Activated T-helper 1 cell treated with anti-CD3 and anti-CD28 coated beads, Interleukin-2, amount 50 U/mL, for 16 hours (primary cell): ENCODE data around the gene LYRM4.

Experiments used
- DNase-seq, 2 donors: peaks; one replicate each; pipeline ENCODE4 v3.0.0-alpha.2; 2020; ENCODE audit warnings: low read depth in 1 of 2, low spot score in 1 of 2

The LYRM4 gene

DNA sequence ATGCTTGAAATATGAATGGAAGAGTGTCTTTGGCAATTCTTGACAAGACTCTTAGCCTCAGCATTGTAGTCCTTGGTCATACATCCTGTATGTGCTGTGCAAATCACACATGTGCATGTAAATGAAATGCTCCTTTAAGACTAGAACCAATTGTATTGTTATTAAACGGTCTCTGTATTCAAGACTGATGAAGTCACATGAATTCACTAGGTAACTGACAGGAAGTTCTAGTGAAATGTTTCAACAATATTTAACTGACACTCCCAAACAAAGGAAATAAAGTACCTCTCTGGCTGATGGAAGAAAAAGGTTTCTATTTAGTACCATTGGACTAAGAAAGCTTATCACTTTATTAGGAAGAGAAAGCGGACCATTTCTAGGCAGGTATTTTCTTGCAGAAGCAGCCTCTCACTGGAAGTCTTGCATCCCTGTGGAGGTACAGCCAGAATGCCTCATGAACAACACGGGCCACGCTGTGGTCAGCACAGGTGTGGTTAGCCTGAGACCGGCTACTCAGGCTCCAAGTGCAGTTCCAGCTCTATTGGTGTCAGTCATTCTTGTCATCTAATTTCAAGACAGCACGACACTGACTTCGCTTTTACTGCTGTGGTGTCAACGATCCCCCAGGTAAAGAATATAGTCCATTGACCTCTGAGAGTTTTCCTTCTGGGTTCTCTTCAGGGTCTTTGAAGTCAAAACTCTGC lies 158.3 kb downstream of the LYRM4 start:
- DNase-seq = no peak

DNA sequence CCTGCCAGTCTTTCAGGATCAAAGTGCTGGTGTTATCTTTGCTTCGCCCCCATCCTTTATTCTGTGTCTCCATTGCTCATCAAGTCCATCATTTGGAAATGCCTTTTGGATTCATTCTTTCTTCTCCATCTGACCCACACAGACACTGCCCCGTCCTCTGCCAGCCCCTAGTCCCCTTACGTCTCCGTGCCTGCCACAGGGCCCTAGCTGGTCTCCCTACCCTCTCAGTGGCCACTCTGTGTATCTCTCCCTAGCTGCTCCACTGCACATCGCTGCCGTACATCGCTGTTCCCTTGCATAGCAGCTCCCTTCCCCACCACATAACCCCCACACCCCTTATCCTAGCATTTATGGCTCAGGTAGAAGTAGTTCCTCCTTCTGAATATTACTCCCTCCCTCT lies 159.9 kb downstream of the LYRM4 start:
- no peak for DNase-seq

DNA sequence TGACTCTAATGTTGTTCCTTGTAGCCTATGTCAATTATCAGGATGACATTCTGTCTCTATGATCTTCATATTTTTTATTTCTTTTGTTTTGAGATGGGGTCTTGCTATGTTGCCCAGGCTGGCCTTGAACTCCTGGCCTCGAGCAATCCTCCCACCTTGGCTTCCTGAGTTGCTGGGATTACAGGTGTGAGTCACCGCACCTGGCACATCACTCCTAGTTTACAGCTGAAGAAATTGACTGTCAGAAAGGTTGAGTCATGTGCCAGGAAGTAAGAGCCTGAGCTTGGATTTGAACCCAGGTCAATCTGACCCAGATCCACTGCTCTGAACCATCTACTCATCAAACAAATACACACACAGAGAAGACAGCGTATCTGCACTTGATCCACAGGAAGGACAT lies 161.2 kb downstream of the LYRM4 start:
- no peak for DNase-seq

DNA sequence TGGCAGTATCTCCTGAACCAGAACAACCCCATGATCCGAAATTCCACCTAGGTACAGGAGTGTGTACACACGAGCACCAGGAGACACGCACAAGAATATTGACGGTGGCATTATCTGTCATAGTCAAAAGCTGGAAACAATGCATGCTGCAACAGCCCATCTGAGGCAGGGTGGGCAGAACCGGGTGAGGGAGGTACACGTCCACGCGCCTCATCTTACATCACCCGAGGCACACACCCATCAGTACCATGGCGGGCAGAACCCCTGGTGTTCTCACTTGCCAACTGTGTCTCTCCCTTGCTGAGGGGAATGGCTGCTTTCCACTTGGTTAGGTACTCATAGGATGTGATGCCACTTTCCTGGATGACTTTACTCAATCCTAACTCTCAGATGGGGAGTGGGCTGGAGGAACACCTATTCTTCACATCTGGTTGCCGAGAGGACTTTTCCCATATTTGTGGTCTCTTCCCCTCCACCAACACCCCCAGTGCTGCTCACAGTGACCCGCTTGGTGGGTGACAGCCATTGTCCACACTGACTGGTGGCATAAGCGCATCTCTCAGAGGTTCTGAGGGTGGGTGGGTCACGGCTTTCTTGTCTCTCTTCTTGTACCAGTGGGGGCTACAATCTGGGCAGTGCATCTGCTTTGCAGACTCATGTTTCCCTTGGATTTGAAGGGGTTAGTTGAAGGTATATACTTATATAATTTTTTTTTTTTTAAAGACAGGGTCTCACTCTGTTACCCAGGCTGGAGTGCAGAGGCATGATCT lies 162.1 kb downstream of the LYRM4 start:
- no peak for DNase-seq

DNA sequence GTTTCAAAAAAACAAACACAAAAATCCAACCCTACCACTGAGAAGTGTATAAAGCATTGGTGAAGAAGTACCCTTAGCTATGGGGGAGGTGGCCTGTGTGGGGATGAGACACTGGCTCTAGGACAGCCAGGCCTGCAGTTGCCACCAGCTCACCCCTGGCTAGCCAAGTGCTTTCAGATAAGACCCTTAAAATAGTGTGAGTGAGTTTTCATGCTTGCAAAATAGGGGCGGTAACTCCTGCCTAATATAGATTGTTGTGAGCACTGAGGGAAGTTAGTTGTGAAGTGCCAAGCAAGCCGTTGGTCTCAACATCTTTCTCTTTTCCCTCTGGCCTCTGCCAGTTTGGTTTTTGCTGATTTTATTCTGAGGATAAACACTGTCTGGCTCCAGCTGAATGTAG lies 164.3 kb downstream of the LYRM4 start:
- no peak for DNase-seq

DNA sequence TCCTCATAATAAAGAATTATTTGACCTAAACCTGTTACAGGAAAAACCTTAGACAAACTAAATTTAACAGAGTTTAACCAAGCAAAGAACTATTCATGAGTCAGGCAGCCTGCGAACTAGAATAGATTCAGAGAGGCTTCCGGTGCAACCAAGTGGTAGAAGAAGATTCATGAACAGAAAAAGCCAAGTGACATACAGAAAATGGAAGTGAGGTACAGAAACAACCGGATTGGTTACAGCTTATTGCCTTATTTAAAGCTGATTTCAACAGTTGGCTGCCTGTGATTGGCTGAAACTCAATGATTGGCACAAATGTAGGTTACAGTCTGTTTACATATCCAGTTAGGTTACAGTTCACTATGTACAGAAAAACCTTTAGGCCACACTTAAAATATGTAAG lies 165.5 kb downstream of the LYRM4 start:
- no peak for DNase-seq

DNA sequence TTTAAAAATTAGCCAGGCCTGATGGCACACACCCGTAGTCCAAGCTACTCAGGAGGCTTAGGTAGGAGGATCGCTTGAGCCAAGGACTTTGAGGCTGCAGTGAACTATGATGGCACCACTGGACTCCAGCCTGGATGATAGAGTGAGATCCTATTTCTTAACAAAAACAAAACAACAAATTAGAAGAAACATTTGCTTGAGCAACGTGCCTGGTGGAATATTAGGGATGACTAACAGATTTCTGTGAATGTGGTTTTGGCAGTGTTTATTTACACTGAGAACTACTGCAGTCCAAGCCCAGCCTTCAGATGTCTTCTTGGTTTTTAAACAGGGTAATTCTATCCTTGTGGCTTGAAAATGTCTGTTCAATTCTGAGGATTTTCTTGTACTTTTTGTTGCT lies 166.4 kb downstream of the LYRM4 start:
- DNase-seq = no peak

DNA sequence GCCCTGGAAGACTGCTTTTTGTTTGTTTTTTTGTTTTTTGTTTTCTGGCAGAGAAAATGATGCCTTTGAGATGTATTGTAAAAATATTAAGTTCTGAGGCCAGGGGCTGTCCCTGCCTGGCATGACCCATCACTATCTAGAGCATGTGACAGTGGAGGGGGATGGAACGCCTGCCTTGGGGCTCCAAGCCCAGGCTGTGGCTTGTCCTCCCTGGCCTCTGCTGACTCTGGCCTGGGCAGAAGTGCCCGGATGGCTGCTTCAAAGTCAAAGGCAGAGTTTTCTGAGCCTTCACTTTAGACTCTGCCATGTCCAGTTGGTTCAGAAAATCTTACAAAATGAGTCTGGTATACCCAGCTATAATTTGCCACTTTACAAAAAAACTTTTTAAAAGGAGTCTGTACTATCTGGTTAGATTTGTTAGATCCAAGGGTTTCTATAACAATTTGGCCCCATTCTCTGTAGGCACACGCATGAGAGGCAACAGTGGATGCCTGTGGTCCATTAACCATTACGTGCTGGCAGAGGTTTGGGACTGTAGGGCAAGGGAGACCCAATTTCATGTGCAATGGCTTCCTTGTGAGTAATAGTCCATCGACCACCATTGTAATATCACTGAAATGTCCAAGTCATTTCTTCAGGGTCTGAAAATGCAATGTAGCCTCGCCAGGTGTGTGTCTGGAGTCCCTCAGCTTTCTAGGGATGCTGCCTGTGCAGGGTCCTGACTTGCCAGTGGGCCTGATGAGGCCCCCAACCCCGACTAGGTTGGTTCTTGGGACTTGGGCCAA lies 167.3 kb downstream of the LYRM4 start:
- no peak for DNase-seq

DNA sequence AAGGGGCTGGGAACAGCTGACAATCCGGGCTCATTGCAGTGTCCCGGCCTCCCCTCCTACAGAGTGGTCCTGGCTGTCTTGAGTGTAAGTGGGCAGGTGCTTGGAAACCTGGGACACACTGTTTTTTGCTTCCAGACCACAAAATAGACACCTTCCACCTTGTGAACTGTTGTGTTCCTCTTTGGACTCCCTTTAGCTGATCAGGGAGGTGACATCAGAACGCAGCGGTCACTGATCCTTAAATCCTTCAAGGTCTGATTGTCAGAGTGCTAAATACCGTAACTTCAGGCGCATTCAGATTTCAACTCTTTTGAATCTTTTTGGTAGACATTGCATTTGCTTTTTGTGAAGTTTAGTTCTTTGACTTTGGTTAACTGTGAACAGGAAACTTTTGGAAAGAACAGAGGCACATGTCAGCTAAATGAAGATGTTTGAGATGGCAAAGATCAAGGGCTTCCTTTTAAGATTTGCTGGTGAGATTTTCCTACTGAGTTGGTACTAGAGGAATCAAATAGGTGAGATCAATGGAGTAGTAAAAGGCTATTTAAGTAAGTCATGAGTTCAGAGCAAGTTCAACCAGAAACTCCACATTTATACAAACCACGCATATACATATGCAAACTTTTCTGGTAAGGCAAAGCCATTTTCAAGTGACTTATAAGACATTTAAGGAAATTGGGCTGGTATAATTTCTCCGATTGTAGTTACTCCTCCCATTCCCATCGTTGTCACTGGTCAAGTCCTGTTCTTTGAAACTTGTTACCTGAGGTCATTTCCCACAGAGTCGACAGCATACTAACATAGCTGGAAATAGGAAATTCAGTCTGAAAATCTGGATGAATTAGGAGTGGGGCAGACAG lies 169.3 kb downstream of the LYRM4 start:
- no peak for DNase-seq

DNA sequence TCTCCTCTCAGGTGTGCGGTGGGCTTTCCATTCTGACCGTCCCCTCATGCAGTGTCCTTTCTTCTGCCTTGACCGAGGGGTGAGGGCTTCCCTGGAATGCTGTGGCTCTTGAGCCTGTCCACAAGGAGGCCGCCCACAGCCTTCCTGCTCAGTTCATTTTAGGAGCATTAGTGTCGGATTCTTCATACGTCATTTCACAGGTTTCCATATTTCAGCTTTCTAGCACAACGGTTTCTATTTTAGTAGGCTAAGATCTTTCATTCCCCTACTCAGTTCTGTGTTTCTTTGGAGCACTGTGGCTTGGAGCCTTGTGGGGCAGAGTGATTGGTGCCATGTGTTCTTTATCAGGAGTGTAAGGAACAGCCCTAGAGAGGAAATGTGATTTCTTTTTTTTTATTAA lies 170.1 kb downstream of the LYRM4 start:
- no peak for DNase-seq

DNA sequence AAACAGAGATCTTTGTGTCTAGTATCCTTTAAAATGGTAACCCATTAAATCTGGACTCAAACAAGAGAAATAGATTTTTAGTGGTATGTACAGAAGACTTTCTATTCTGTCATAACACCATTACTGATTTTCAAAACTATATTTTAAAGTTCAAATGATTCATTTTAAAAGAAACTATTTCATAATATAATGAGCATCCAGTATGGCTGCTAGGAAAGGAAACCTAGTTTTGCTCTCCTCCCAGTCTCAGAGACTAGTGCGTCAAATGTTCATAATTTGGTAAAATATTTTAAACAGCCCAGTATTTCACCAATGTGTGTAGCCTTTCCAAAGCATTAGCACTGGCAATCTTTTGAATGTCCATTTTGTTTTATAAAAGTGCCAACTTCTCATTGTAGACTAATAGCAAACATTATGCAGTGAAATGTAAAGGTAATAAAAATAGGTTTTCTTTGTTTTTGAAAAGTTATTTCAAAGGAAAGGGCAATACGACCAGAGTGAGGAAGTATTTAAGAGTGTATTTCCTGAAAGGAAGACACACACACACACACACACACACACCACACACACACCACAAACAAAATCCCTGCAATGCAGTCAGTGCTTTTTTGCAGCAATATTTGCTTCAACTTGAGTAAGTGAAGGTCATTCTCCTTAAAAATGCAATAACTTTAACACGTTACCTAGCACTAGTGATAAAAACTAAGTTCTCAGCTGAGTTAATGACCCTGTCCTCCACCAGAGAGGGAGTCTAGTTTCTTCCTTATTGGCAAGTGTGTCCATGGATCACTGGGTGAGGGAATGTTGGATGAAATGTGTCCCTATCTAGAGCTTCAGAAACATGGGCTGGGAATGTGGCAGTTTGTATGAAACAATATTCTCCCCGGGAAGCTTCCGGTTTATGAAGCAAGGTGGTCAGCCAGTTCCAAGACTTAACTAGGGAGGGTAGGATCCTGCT lies 171.0 kb downstream of the LYRM4 start:
- no peak for DNase-seq

DNA sequence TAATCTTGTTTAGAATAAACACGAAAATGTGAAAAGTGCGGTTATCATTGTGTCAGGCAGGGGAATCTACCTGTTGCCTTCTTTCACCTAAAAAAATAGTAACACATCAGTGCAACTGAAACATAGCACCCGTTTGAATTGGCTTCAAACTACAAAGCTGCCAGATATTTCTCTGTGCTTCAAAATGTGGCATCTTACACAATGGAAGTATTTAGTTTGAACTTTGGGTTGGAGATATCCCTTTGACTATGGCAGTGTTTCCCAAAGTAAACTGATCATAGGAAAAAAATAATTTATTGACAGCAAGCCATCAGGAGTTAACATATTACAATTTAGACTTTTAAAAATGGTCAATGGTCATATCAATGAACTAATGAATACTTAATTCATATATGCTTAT lies 172.0 kb downstream of the LYRM4 start:
- no peak for DNase-seq

DNA sequence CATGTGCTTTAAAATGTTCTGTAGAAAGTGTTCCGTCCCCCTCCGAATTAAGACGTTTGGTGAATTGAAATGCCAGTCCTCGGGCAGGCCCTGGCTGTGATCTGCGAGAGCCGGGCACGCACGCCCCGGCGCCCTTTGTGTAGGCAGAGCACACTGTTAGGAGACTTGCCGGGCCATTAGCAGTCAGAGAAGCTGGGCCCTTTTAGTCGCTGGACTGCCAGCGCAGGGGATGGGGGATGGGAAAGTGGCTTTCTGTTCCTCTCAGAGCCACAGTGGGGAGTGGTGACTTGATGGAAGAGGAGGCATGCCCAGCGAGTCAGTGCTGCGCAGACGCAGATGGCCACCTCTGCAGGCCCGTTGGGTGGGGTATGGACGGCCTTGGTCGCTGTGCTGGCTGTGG lies 173.4 kb downstream of the LYRM4 start:
- DNase-seq = no peak

DNA sequence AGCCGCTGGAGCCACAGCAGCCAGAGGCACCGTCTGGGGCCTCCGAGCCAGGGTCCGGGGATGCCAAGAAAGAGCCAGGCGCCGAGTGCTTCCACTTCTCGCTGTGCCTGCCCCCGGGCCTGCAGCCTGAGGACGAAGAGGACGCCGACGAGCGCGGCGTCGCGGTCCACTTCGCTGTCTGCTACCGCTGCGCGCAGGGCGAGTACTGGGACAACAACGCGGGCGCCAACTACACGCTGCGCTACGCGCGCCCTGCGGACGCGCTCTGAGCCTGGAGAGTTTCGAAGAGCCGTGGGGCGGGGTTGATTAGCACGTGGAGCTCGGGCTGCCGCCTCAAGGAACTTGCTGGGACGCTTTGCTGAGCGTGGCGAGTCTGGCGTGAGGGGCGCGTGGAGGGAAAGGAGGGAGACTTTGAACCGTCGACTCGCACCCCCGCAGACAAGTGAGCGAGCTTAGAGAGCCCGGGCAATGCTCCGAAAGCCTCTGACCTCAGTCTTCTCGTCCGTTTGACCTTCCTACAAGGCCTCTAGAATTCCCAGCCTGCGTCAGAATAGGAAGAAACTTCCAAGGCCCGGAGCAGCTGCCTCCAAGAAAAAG lies 174.4 kb downstream of the LYRM4 start:
- no peak for DNase-seq

DNA sequence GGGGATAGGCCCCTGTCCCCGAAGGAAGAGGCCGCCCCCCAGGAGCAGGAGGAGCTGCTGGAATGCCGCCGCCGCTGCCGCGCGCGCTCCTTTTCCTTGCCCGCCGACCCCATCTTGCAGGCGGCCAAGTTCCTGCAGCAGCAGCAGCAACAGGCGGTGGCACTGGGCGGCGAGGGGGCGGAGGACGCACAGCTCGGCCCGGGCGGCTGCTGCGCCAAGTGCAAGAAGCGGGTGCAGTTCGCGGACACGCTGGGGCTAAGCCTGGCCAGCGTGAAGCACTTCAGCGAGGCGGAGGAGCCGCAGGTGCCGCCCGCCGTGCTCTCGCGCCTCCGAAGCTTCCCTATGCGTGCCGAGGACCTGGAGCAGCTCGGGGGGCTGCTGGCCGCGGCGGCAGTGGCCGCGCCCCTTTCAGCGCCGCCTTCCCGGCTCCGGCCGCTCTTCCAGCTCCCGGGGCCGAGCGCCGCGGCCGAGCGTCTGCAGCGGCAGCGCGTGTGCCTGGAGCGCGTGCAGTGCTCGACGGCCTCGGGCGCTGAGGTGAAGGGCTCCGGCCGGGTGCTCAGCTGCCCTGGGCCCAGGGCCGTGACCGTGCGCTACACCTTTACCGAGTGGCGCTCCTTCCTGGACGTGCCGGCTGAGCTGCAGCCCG lies 175.0 kb downstream of the LYRM4 start:
- no peak for DNase-seq

DNA sequence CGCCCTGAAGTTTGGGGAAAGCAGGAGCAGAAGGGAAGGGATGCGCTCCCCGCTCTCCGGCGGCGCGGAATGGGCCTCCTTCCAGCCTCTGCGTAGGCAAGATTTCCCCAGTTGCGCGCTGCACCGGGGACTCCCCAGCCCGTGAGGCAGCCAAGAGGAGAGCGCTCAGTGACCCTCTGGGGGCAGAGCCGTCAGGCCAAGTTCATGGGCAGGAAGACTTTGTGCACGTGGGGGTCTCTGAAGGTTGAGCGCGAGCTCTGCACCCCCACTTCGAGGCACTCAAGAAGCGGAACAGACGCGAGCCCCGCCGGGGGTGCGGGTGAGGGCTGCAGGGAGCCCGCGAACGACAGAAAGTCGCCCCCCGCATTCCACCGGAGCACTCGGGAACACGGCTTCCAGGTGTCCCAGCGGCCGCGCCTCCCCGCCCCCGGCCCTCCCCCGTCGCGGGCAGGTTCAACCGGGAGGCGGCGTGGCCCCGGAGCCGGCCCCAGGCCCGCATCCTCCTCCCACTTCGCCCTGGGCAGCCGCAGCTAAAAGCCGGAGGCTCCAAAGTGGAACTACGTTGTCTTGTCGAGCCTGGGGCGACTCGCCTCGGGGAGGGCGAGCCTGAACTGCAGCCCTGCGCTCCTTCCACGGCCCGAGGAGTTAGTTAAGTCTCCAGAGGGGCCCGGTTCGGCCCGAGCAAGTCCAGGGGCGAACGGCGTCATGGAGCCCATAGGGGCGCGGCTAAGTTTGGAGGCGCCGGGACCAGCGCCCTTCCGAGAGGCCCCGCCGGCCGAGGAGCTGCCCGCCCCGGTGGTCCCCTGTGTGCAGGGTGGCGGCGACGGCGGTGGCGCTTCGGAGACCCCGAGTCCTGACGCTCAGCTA lies 175.7 kb downstream of the LYRM4 start, which contains the start of gene PPP1R3G:
Gene PPP1R3G (plus strand): TSS at position 561 of the 867 bp plus-strand sequence. CDS start 145 bp downstream, at position 706.
- DNase-seq = no peak

DNA sequence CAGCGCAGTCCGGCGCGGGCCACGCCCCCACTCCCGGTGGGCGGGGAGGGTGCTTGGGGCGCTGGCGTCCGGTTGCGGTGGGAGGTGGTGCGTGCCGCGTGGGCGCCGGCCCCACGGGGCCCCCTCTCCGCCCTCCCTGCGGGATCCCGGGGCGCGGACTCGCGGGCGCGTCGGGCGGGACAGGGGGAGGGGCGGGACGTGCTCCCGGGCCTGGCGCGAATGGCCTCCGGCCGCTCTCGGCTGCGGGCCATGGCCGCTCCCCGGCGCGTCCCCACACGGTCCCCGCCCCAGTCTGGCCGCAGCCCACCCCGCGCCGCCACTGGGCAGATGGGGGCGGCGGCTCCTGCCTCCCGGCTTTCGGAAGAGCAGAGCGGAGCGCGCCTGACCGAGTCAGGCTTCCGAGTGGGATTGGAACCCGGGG lies 176.4 kb downstream of the LYRM4 start:
- DNase-seq = no peak

DNA sequence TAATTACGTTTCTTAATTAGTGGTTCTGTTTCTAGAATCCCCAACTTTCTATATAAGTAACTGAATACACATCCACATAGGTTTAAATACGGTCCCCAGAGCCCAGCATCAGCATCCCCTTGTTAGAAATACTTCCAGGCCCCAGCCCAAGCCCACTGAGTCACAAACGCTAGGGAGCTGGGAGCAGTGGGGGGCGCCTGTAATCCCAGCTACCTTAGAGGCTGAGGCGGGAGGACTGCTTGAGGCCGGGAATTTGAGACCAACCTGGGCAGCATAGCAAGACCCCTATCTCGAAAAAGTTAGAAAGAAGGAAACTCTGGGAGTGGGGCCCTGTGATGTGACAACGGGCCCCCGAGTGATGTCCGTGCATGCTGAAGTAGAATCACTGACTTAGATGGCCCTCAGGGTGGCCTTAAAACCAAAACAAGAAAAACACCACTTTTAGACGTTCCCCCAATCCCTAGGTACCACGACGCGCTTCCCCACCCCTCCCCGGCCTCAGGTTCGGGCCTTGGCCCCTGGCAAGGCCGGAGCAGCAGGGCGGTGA lies 176.9 kb downstream of the LYRM4 start:
- DNase-seq = no peak
